Mesenchymal stem cell (in vitro differentiated cells and primary cell): ENCODE measurements around the gene KLHL22.
"Not testable (repeated sequence)": the region's sequence is repeated elsewhere in the genome, so short reads cannot be mapped to it uniquely, and the experiment has no call there.

Experiments used
- DNase-seq: peaks from one replicate; pipeline ENCODE4 v3.0.0-alpha.2; 2013
- H2AFZ ChIP-seq: one replicate; pipeline ENCODE4 v1.6.1; 2013; ENCODE audit warnings: low read depth, mild to moderate bottlenecking, control low read depth, inconsistent platforms, low read length, moderate library complexity
- H2AK5ac ChIP-seq: 2 replicates; pipeline ENCODE4 v1.6.1; 2013; ENCODE audit warnings: low read length, moderate library complexity, mild to moderate bottlenecking, inconsistent platforms; ENCODE audit not compliant: severe bottlenecking
- H2BK120ac ChIP-seq: one replicate; pipeline ENCODE4 v1.6.1; 2013; ENCODE audit warnings: low read depth, mild to moderate bottlenecking, inconsistent platforms, low read length, moderate library complexity
- H2BK12ac ChIP-seq, 2 experiments: one replicate each; pipeline ENCODE4 v1.6.1; 2013; ENCODE audit warnings: inconsistent platforms in 2 of 2, low read length in 2 of 2, mild to moderate bottlenecking in 2 of 2, moderate library complexity in 2 of 2, control low read depth in 1 of 2
- H2BK15ac ChIP-seq: one replicate; pipeline ENCODE4 v1.6.1; 2013; ENCODE audit warnings: mild to moderate bottlenecking, low read depth, inconsistent platforms; ENCODE audit not compliant: poor library complexity, severe bottlenecking
- H2BK5ac ChIP-seq: 2 replicates; pipeline ENCODE4 v1.6.1; 2013; ENCODE audit warnings: low read depth, mild to moderate bottlenecking, low read length, control low read depth, inconsistent platforms; ENCODE audit not compliant: poor library complexity, severe bottlenecking
- H3K14ac ChIP-seq, 2 experiments: one replicate each; pipeline ENCODE4 v1.6.1; 2013; ENCODE audit warnings: inconsistent platforms in 2 of 2, low read length in 2 of 2, control low read depth in 1 of 2, mild to moderate bottlenecking in 1 of 2, moderate library complexity in 1 of 2
- H3K18ac ChIP-seq, 2 experiments: one replicate each; pipeline ENCODE4 v1.6.1; 2013; ENCODE audit warnings: inconsistent platforms in 2 of 2, low read length in 2 of 2, control low read depth in 1 of 2, low read depth in 1 of 2, mild to moderate bottlenecking in 1 of 2
- H3K23ac ChIP-seq, 2 experiments: one replicate each; pipeline ENCODE4 v1.6.1; 2013; ENCODE audit warnings: inconsistent platforms in 2 of 2, low read length in 2 of 2, mild to moderate bottlenecking in 2 of 2, moderate library complexity in 2 of 2, control low read depth in 1 of 2
- H3K27ac ChIP-seq: 2 replicates; pipeline ENCODE4 v1.5.1; 2013; ENCODE audit warnings: mild to moderate bottlenecking, moderate library complexity, low read length, control low read depth, inconsistent platforms; ENCODE audit not compliant: poor library complexity, severe bottlenecking
- H3K27me3 ChIP-seq, 2 experiments: 2 replicates each; pipeline versions ENCODE4 v1.6.1 to v1.7.0; 2013; ENCODE audit warnings: low read length in 2 of 2, mild to moderate bottlenecking in 2 of 2, moderate library complexity in 2 of 2, control low read depth in 1 of 2, inconsistent platforms in 1 of 2; ENCODE audit not compliant: control insufficient read depth in 1 of 2, insufficient read depth in 1 of 2
- H3K36me3 ChIP-seq, 2 experiments: 2 replicates each; pipeline versions ENCODE4 v1.6.1 to v1.7.0; 2013; ENCODE audit warnings: low read length in 2 of 2, control low read depth in 1 of 2, inconsistent platforms in 1 of 2, low read depth in 1 of 2, mild to moderate bottlenecking in 1 of 2; ENCODE audit not compliant: insufficient read depth in 2 of 2, control insufficient read depth in 1 of 2
- H3K4ac ChIP-seq, 2 experiments: one replicate each; pipeline ENCODE4 v1.6.1; 2013; ENCODE audit warnings: inconsistent platforms in 2 of 2, low read length in 2 of 2, mild to moderate bottlenecking in 2 of 2, moderate library complexity in 2 of 2, control low read depth in 1 of 2, low read depth in 1 of 2
- H3K4me1 ChIP-seq: 2 replicates; pipeline ENCODE4 v1.6.1; 2013; ENCODE audit warnings: low read depth, low read length, control low read depth; ENCODE audit not compliant: control insufficient read depth, insufficient read depth
- H3K4me2 ChIP-seq: 2 replicates; pipeline ENCODE4 v1.6.1; 2013; ENCODE audit warnings: low read length, mild to moderate bottlenecking, inconsistent platforms; ENCODE audit not compliant: poor library complexity, severe bottlenecking
- H3K4me3 ChIP-seq, 2 experiments: 2 replicates each; pipeline versions ENCODE4 v1.5.1 to v1.7.0; 2013; ENCODE audit warnings: low read length in 2 of 2, mild to moderate bottlenecking in 2 of 2, control low read depth in 1 of 2, low read depth in 1 of 2; ENCODE audit not compliant: insufficient read depth in 1 of 2
- H3K79me1 ChIP-seq: replicated peaks from 2 replicates; pipeline ENCODE4 v1.6.1; 2013; ENCODE audit warnings: mild to moderate bottlenecking, control low read depth, low read length, inconsistent platforms; ENCODE audit not compliant: poor library complexity, severe bottlenecking
- H3K9ac ChIP-seq: 2 replicates; pipeline ENCODE4 v1.7.0; 2013; ENCODE audit warnings: mild to moderate bottlenecking, low read length, moderate library complexity
- H3K9me3 ChIP-seq: 2 replicates; pipeline ENCODE4 v1.7.0; 2013; ENCODE audit warnings: mild to moderate bottlenecking, low read length; ENCODE audit not compliant: control insufficient read depth
- H4K8ac ChIP-seq: one replicate; pipeline ENCODE4 v1.6.1; 2013; ENCODE audit warnings: inconsistent platforms, mild to moderate bottlenecking, low read length, moderate library complexity
- H4K91ac ChIP-seq: one replicate; pipeline ENCODE4 v1.6.1; 2013; ENCODE audit warnings: mild to moderate bottlenecking, low read length, inconsistent platforms
- WGBS: methylation state at CpG from one replicate; pipeline ENCODE4 v1.1.7; 2013; ENCODE audit warnings: mixed read lengths; 5-methylcytosine and 5-hydroxymethylcytosine counted together

KLHL22 gene

GRCh38 chr22:20507253-20508066, 11.9 kb upstream of the KLHL22 start, which contains the start of gene MED15:
Gene MED15, plus strand, starts transcription at chr22:20507610. Its CDS starts 69 bp downstream, at chr22:20507679.
- Histone ChIP-seq H3K4ac (peak within 1 kb of the TSS; percentile 95 to 99), H3K27ac (peak within 1 kb of the TSS; percentile 94), H4K91ac (peak within 1 kb of the TSS; percentile 96), H4K8ac (peak within 1 kb of the TSS; percentile 92), H3K4me2 (peak within 1 kb of the TSS; percentile 88), H3K79me1 (no peaks in the 10 kb centered on the region), H3K14ac (peak within 1 kb of the TSS in 1 of 2 experiments; percentile 98), H3K4me1 (peaks cover 25% of the 10 kb centered on the region), H3K4me3 (peak within 1 kb of the TSS; percentile 78 to 97), H2BK15ac (peak within 1 kb of the TSS; percentile 89), H2BK5ac (peak within 1 kb of the TSS; percentile 99), H3K27me3 (no peaks in the 10 kb centered on the region), H3K23ac (peak within 1 kb of the TSS in 1 of 2 experiments; percentile 85), H2BK12ac (peak within 1 kb of the TSS; percentile 38 to 81), H3K18ac (peak within 1 kb of the TSS; percentile 87 to 99), H3K9ac (peak within 1 kb of the TSS; percentile 99), H2AFZ (peak within 1 kb of the TSS; percentile 92), H3K36me3 (peaks cover 3% of the 10 kb centered on the region in 2 experiments), H3K9me3 (no peaks in the 10 kb centered on the region), H2AK5ac (peak within 1 kb of the TSS; percentile 75), H2BK120ac (peak within 1 kb of the TSS; percentile 78)
- DNase-seq = peak; percentile 92
- WGBS = 1% methylated on average over 58 of the region's 58 CpGs

- no peak overlapping the region for H3K18ac ChIP-seq
- WGBS = 70% methylated on average over 13 of the region's 13 CpGs
- H2AFZ ChIP-seq = no peak overlapping the region
- H3K4me1 ChIP-seq = peaks cover 22% of the 10 kb centered on the region
- no peak overlapping the region for H2BK15ac ChIP-seq
- H3K23ac ChIP-seq = no peak overlapping the region
- no peaks in the 10 kb centered on the region for H3K27me3 ChIP-seq
- H3K4me3 ChIP-seq = peak overlapping the region in 1 of 2 experiments; percentile 97
- DNase-seq = no peak
- no peaks in the 10 kb centered on the region for H3K79me1 ChIP-seq
- H2AK5ac ChIP-seq = peak overlapping the region; percentile 75
- H2BK120ac ChIP-seq = no peak overlapping the region
- H3K4me2 ChIP-seq = peak overlapping the region; percentile 67
- H3K27ac ChIP-seq = no peak overlapping the region
- no peak overlapping the region for H4K91ac ChIP-seq
- H3K4ac ChIP-seq = no peak overlapping the region
- peak overlapping the region; percentile 38 to 81 for H2BK12ac ChIP-seq
- H2BK5ac ChIP-seq = no peak overlapping the region
- H3K9me3 ChIP-seq = no peaks in the 10 kb centered on the region
- peak overlapping the region; percentile 81 for H4K8ac ChIP-seq
- no peak overlapping the region for H3K14ac ChIP-seq
- peaks cover 3% of the 10 kb centered on the region in 2 experiments for H3K36me3 ChIP-seq
- H3K9ac ChIP-seq = peak overlapping the region; percentile 99
These were observed 11.1 kb upstream of the KLHL22 start for GRCh38 chr22:20506543-20507252.

- not testable (repeated sequence) for H3K79me1 ChIP-seq, H3K9me3 ChIP-seq, H3K27me3 ChIP-seq, H3K4me3 ChIP-seq, H4K91ac ChIP-seq, H3K23ac ChIP-seq, H3K36me3 ChIP-seq, H3K18ac ChIP-seq, H2AFZ ChIP-seq, H3K14ac ChIP-seq, H2BK120ac ChIP-seq, H3K9ac ChIP-seq, H2BK15ac ChIP-seq, H4K8ac ChIP-seq, H2BK12ac ChIP-seq
- Histone ChIP-seq H2AK5ac (peak overlapping the region; percentile 17), H3K27ac (peak overlapping the region; percentile 69), H3K4me1 (peaks cover 11% of the 10 kb centered on the region), H2BK5ac (peak overlapping the region; percentile 36), H3K4ac (peak overlapping the region in 1 of 2 experiments; percentile 17), H3K4me2 (peak overlapping the region; percentile 8)
- peak; percentile 91 for DNase-seq
- WGBS = 58% methylated on average over 5 of the region's 5 CpGs
These were observed 8.8 kb upstream of the KLHL22 start for GRCh38 chr22:20504293-20504922.
